SK-N-SH treated with all-trans-retinoic acid at 6 μM for 48 hours (cell line): ENCODE results near the gene SLC27A4.

Experiments
- ATAC-seq: fragments of 200-7000 bp; cut with Tn5 transposase; 3 replicates; pipeline ENCODE4 v1.9.1; 2020; ENCODE audit warnings: mild to moderate bottlenecking, moderate library complexity
- ARNTL ChIP-seq: fragments of 450-650 bp; formaldehyde crosslinking; IDR thresholded peaks from 2 replicates; pipeline ENCODE4 v1.5.0; 2020; ENCODE audit warnings: low read depth, mild to moderate bottlenecking, moderate library complexity, borderline replicate concordance
- BACH2 ChIP-seq: fragments of 250-450 bp; sonication (Bioruptor Pico); IDR thresholded peaks from 2 replicates; pipeline ENCODE4 v1.9.0; 2021; ENCODE audit warnings: mild to moderate bottlenecking, borderline replicate concordance
- CSDC2 ChIP-seq: fragments of 250-450 bp; sonication (Bioruptor Pico); IDR thresholded peaks from 2 replicates; pipeline ENCODE4 v1.5.0; 2020; ENCODE audit warnings: mild to moderate bottlenecking, moderate library complexity
- ESRRG ChIP-seq: fragments of 250-450 bp; sonication (Bioruptor Pico); IDR thresholded peaks from 2 replicates; pipeline ENCODE4 v1.6.1; 2021; ENCODE audit warnings: mild to moderate bottlenecking
- GLIS3 ChIP-seq: fragments of 250-450 bp; sonication (Bioruptor Pico); IDR thresholded peaks from 2 replicates; pipeline ENCODE4 v1.5.0; 2020; ENCODE audit warnings: mild to moderate bottlenecking, moderate library complexity
- ISL1 ChIP-seq: fragments of 250-450 bp; sonication (Bioruptor Pico); IDR thresholded peaks from 2 replicates; pipeline ENCODE4 v2.1.2; 2022; ENCODE audit warnings: mild to moderate bottlenecking, moderate library complexity
- OSR1 ChIP-seq: fragments of 250-450 bp; sonication (Bioruptor Pico); IDR thresholded peaks from 2 replicates; pipeline ENCODE4 v1.8.0; 2022; ENCODE audit warnings: moderate library complexity, mild to moderate bottlenecking, inconsistent platforms
- RARB ChIP-seq: fragments of 250-450 bp; sonication (Bioruptor Pico); IDR thresholded peaks from 2 replicates; pipeline ENCODE4 v1.8.0; 2021; ENCODE audit warnings: mild to moderate bottlenecking, moderate library complexity
- SNAI2 ChIP-seq: fragments of 250-450 bp; sonication (Bioruptor Pico); IDR thresholded peaks from 2 replicates; pipeline ENCODE4 v1.5.0; 2020; ENCODE audit warnings: mild to moderate bottlenecking, moderate library complexity
- TCF4 ChIP-seq: fragments of 250-450 bp; sonication (Bioruptor Pico); IDR thresholded peaks from 2 replicates; pipeline ENCODE4 v1.8.0; 2021; ENCODE audit warnings: mild to moderate bottlenecking, moderate library complexity, borderline replicate concordance
- TOX ChIP-seq: fragments of 250-450 bp; sonication (Bioruptor Pico); IDR thresholded peaks from 2 replicates; pipeline ENCODE4 v1.8.0; 2021; ENCODE audit warnings: mild to moderate bottlenecking, moderate library complexity, borderline replicate concordance
- ZC3H10 ChIP-seq: fragments of 250-450 bp; sonication (Bioruptor Pico); IDR thresholded peaks from 2 replicates; pipeline ENCODE4 v1.5.1; 2021; ENCODE audit warnings: mild to moderate bottlenecking, moderate library complexity
- ZFP3 ChIP-seq: fragments of 250-450 bp; sonication (Bioruptor Pico); IDR thresholded peaks from 2 replicates; pipeline ENCODE4 v1.5.0; 2020; ENCODE audit warnings: mild to moderate bottlenecking, moderate library complexity
- ZFP30 ChIP-seq: fragments of 450-650 bp; formaldehyde crosslinking; IDR thresholded peaks from 2 replicates; pipeline ENCODE4 v1.5.0; 2022; ENCODE audit warnings: mild to moderate bottlenecking, moderate library complexity
- ZNF565 ChIP-seq: fragments of 450-650 bp; formaldehyde crosslinking; conservative IDR thresholded peaks from 2 replicates; pipeline ENCODE4 v1.5.0; 2020; ENCODE audit warnings: low read depth, mild to moderate bottlenecking, moderate library complexity
- ZNF70 ChIP-seq: fragments of 450-650 bp; formaldehyde crosslinking; IDR thresholded peaks from 2 replicates; pipeline ENCODE4 v1.5.0; 2020; ENCODE audit warnings: mild to moderate bottlenecking, moderate library complexity
- ZNF8 ChIP-seq: fragments of 450-650 bp; formaldehyde crosslinking; IDR thresholded peaks from 2 replicates; pipeline ENCODE4 v1.5.0; 2020; ENCODE audit warnings: mild to moderate bottlenecking, moderate library complexity
- TF ChIP-seq, protein P1 (sequence below): fragments of 250-450 bp; sonication (Bioruptor Pico); IDR thresholded peaks from 2 replicates; pipeline ENCODE4 v1.5.1; 2020; ENCODE audit warnings: low read depth, mild to moderate bottlenecking, moderate library complexity
- TF ChIP-seq, protein P2 (sequence below): fragments of 250-450 bp; sonication (Bioruptor Pico); IDR thresholded peaks from 2 replicates; pipeline ENCODE4 v1.8.0; 2020; ENCODE audit warnings: mild to moderate bottlenecking, moderate library complexity, borderline replicate concordance
- TF ChIP-seq, protein P3 (sequence below): fragments of 250-450 bp; sonication (Bioruptor Pico); IDR thresholded peaks from 2 replicates; pipeline ENCODE4 v1.5.1; 2021; ENCODE audit warnings: mild to moderate bottlenecking, moderate library complexity
- TF ChIP-seq, protein P4 (sequence below): fragments of 250-450 bp; sonication (Bioruptor Pico); IDR thresholded peaks from 2 replicates; pipeline ENCODE4 v1.8.0; 2021; ENCODE audit warnings: low read depth, mild to moderate bottlenecking, moderate library complexity, borderline replicate concordance

Gene SLC27A4

DNA sequence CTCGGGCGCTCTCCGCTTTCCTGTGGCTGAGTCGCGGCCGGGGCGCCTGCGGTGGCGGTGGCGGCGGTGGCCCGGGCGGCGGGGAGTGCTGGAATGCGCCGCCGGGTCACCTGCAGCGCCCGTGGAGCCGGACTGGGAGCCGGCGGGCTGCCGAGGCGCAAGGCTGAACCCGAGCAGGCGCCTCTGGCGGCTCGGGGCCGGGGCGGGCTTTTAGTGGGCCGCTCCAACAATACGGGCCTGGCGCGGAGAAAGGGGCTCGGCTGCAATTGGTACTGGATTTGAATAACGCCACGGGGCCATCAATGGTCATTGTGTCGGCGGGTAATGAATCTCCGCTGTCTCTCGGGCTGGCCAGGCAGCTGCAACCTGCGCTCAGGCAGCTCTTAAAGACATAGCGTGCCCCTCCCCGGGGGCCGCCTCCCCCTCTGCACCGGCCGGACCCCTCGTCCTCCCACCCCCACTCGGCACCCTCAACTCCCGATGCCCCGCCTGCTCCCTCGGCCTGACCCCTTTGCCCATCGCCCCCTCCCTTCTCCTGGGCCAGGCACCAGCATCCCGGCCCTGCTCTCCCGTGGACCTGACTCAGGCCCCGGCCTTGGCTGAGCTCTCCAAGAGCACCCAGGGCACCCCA is 52.9 kb downstream of the SLC27A4 start:
- ATAC-seq, result no peak
- no peak for TF ChIP-seq ZFP30 (CRISPR knock-in tag)
- TF ChIP-seq, protein P1, sequence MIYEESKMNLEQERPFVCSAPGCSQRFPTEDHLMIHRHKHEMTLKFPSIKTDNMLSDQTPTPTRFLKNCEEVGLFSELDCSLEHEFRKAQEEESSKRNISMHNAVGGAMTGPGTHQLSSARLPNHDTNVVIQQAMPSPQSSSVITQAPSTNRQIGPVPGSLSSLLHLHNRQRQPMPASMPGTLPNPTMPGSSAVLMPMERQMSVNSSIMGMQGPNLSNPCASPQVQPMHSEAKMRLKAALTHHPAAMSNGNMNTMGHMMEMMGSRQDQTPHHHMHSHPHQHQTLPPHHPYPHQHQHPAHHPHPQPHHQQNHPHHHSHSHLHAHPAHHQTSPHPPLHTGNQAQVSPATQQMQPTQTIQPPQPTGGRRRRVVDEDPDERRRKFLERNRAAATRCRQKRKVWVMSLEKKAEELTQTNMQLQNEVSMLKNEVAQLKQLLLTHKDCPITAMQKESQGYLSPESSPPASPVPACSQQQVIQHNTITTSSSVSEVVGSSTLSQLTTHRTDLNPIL (CRISPR knock-in tag), result no peak
- TF ChIP-seq CSDC2 (CRISPR knock-in tag), result no peak
- TF ChIP-seq, protein P2, sequence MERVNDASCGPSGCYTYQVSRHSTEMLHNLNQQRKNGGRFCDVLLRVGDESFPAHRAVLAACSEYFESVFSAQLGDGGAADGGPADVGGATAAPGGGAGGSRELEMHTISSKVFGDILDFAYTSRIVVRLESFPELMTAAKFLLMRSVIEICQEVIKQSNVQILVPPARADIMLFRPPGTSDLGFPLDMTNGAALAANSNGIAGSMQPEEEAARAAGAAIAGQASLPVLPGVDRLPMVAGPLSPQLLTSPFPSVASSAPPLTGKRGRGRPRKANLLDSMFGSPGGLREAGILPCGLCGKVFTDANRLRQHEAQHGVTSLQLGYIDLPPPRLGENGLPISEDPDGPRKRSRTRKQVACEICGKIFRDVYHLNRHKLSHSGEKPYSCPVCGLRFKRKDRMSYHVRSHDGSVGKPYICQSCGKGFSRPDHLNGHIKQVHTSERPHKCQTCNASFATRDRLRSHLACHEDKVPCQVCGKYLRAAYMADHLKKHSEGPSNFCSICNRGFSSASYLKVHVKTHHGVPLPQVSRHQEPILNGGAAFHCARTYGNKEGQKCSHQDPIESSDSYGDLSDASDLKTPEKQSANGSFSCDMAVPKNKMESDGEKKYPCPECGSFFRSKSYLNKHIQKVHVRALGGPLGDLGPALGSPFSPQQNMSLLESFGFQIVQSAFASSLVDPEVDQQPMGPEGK (CRISPR knock-in tag), result no peak
- TF ChIP-seq ZNF565 (CRISPR knock-in tag), result no peak
- TF ChIP-seq ZNF8 (CRISPR knock-in tag), result no peak
- TF ChIP-seq ZNF70 (CRISPR knock-in tag), result no peak
- no peak for TF ChIP-seq ARNTL (CRISPR knock-in tag)
- no peak for TF ChIP-seq SNAI2 (CRISPR knock-in tag)

DNA sequence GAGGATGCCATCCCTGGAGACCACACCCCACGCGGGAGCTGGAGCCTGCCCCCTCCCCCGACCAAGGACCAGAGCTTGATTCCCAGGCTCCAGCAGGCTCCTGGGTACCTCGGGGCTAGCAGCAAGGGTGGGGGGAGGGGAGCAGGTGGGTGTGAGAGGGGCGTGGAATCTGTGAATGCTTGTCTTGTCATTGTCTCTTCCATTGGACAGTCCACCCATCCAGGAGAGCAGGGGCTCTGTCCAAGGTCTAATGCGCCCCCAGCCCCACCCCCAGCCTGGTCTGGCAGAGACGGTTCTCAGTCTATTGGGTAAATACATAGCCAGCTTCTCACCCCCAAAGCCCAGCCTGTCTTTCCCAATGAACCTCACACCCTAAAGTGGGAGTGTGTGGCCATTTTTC is 53.6 kb downstream of the SLC27A4 start:
- no peak for ATAC-seq

DNA sequence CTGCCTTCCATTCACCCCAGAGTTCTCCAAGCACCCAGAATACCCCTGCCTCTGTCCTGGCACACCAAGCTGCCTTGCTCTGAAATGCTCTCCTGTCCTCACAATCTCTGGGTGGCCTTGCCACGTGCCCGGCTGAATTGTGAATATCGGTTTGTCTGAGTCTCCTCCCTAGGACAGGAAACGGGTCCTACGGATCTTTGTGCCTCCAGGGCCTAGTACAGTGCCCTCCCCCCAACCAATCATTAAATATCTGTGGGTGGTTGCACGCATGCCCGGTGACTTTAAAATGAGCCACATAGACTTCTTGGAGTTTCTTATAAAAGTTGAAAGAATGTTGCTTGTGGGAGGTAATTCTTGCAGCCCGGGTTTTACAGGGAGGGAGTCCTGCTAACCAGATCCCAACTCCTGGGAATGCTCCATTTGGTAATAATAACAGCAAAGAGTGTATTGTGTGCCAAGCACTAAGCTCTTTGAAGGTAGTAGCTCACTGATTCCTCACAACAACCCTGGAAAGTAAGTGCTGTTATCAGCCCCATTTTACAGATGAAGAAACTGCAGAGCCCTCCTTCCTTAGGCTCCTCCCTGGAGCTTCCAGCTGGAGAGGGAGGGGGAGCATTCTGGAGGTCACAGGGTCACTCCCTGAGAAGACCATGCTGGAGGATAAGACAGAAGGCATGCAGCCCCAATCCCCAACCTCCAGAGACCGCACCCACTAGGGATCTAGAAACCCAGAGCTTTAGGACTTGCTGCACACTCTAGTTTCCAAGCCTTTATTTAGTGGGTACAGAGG is 54.2 kb downstream of the SLC27A4 start:
- no peak for ATAC-seq
- TF ChIP-seq ZNF565 (CRISPR knock-in tag) (no peak), ZFP3 (no peak), GLIS3 (no peak), ISL1 (CRISPR knock-in tag) (no peak), ESRRG (CRISPR knock-in tag) (no peak), ZFP30 (CRISPR knock-in tag) (no peak), CSDC2 (CRISPR knock-in tag) (no peak), SNAI2 (CRISPR knock-in tag) (no peak), ZC3H10 (CRISPR knock-in tag) (no peak), ZNF8 (CRISPR knock-in tag) (no peak), TCF4 (CRISPR knock-in tag) (no peak)
- TF ChIP-seq, protein P3, sequence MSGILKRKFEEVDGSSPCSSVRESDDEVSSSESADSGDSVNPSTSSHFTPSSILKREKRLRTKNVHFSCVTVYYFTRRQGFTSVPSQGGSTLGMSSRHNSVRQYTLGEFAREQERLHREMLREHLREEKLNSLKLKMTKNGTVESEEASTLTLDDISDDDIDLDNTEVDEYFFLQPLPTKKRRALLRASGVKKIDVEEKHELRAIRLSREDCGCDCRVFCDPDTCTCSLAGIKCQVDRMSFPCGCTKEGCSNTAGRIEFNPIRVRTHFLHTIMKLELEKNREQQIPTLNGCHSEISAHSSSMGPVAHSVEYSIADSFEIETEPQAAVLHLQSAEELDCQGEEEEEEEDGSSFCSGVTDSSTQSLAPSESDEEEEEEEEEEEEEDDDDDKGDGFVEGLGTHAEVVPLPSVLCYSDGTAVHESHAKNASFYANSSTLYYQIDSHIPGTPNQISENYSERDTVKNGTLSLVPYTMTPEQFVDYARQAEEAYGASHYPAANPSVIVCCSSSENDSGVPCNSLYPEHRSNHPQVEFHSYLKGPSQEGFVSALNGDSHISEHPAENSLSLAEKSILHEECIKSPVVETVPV (CRISPR knock-in tag), result no peak
- TF ChIP-seq, protein P4, sequence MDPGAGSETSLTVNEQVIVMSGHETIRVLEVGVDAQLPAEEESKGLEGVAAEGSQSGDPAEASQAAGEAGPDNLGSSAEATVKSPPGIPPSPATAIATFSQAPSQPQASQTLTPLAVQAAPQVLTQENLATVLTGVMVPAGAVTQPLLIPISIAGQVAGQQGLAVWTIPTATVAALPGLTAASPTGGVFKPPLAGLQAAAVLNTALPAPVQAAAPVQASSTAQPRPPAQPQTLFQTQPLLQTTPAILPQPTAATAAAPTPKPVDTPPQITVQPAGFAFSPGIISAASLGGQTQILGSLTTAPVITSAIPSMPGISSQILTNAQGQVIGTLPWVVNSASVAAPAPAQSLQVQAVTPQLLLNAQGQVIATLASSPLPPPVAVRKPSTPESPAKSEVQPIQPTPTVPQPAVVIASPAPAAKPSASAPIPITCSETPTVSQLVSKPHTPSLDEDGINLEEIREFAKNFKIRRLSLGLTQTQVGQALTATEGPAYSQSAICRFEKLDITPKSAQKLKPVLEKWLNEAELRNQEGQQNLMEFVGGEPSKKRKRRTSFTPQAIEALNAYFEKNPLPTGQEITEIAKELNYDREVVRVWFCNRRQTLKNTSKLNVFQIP, result no peak
- TF ChIP-seq, protein P1 (CRISPR knock-in tag), result no peak
- TF ChIP-seq, protein P2 (CRISPR knock-in tag), result no peak

More for the DNA sequence above, 53.6 kb downstream of the SLC27A4 start:
- TF ChIP-seq RARB (CRISPR knock-in tag) (no peak), TCF4 (CRISPR knock-in tag) (no peak), ESRRG (CRISPR knock-in tag) (no peak), ZFP3 (no peak), ZNF565 (CRISPR knock-in tag) (no peak), BACH2 (no peak), SNAI2 (CRISPR knock-in tag) (no peak), TOX (CRISPR knock-in tag) (no peak), GLIS3 (no peak), ZFP30 (CRISPR knock-in tag) (no peak), OSR1 (no peak), ISL1 (CRISPR knock-in tag) (no peak), ZC3H10 (CRISPR knock-in tag) (no peak)
- TF ChIP-seq, protein P2 (CRISPR knock-in tag), result no peak
- TF ChIP-seq, protein P1 (CRISPR knock-in tag), result no peak
